ENCODE data around the gene PPIC. TPM values are rescaled to one million over a fixed set of nuclear protein-coding genes. Genes with fewer than 3 reads are reported as not detected.

The PPIC gene
- total RNA-seq, 2 donors from 2014 or later: 11.5 to 20.9 TPM

DNA sequence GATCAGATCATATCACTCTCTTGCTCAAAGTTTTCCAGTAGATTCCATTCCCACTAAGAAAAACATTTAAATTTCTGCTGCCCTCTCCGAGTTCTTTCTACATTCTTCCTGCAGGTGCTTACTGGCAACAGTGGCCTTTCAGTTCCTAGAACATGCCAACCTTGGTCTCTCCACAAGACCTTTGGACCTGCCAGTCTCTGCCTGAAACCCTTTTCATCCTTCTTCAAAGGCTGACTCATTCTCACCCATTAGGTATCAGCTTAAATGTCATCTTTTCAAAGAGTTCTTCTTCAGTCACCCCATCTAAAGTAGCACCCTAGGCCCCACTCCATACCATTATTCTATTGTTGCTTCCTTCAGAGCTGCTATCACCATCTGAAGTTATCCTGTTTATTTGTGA is 21.8 kb downstream of the PPIC start:
- no peak for DNase-seq (ENCODE audit: low spot score)
- WGBS: 76% methylated on average over 1 of the region's 1 CpG
- Histone ChIP-seq H3K27ac (no peak overlapping the region), H3K4me3 (no peak overlapping the region), H3K36me3 (no peaks in the 10 kb centered on the region), H3K9me3 (no peaks in the 10 kb centered on the region), H3K27me3 (replicated peaks; ENCODE audit: insufficient read depth) (no peaks in the 10 kb centered on the region), H3K4me1 (replicated peaks) (no peaks in the 10 kb centered on the region)
- intact Hi-C loops (cut with DNase I): no loop called here
- TF ChIP-seq, protein P1, sequence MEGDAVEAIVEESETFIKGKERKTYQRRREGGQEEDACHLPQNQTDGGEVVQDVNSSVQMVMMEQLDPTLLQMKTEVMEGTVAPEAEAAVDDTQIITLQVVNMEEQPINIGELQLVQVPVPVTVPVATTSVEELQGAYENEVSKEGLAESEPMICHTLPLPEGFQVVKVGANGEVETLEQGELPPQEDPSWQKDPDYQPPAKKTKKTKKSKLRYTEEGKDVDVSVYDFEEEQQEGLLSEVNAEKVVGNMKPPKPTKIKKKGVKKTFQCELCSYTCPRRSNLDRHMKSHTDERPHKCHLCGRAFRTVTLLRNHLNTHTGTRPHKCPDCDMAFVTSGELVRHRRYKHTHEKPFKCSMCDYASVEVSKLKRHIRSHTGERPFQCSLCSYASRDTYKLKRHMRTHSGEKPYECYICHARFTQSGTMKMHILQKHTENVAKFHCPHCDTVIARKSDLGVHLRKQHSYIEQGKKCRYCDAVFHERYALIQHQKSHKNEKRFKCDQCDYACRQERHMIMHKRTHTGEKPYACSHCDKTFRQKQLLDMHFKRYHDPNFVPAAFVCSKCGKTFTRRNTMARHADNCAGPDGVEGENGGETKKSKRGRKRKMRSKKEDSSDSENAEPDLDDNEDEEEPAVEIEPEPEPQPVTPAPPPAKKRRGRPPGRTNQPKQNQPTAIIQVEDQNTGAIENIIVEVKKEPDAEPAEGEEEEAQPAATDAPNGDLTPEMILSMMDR (IDR thresholded peaks at IDR 0.05): no peak
- no peak for TF ChIP-seq POLR2A (IDR thresholded peaks at IDR 0.05)
- TF ChIP-seq POLR2AphosphoS5 (IDR thresholded peaks at IDR 0.05): no peak

DNA sequence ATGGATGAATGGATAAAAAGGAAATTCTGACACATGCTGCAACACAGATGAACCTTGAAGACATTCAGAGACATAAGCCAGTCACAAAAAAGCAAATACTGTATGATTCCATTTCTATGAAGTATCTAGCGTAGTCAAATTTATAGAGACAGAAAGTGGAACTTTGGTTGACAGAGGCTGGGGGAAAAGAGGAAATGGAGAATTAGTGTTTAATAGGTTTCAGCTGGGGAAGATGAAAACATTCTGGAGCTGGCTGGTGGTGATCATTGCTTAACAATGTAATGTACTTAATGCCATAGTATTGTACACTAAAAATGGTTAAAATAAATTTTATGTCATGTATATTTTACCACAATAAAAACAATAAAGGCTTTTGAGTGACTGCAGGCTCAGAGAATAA is 24.2 kb downstream of the PPIC start:
- WGBS: 89% methylated on average over 1 of the region's 1 CpG
- Histone ChIP-seq H3K9me3 (no peaks in the 10 kb centered on the region), H3K27ac (no peak overlapping the region), H3K27me3 (replicated peaks; ENCODE audit: insufficient read depth) (no peaks in the 10 kb centered on the region), H3K36me3 (no peaks in the 10 kb centered on the region), H3K4me1 (replicated peaks) (no peaks in the 10 kb centered on the region), H3K4me3 (no peak overlapping the region)
- DNase-seq (ENCODE audit: low spot score): no peak
- intact Hi-C loops (cut with DNase I): no loop called here
- TF ChIP-seq, protein P1 (IDR thresholded peaks at IDR 0.05): no peak
- TF ChIP-seq POLR2A (IDR thresholded peaks at IDR 0.05) (no peak), POLR2AphosphoS5 (IDR thresholded peaks at IDR 0.05) (no peak)

DNA sequence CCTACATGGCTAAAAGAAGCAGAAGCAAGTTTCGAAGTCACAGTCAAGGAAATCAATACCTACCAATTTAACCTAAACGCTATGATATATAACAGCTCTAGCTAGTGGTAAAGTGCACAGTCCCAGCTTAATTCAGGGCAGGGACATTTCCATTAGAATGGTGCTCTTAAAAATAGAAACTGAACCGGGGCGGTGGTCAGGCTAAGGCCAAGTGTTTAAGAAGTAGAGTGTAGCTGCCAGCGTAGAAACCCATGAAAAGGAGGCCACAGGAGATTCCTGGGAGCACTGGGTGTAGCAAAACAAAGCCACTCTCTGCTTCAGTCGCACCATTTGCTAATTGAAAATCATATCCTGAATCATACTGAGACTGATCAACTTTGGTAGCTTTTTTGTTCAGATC is 28.8 kb downstream of the PPIC start:
- WGBS: 95% methylated on average over 6 of the region's 6 CpGs
- Histone ChIP-seq H3K27me3 (replicated peaks; ENCODE audit: insufficient read depth) (no peaks in the 10 kb centered on the region), H3K4me1 (replicated peaks) (no peaks in the 10 kb centered on the region), H3K36me3 (no peaks in the 10 kb centered on the region), H3K27ac (no peak overlapping the region), H3K4me3 (no peak overlapping the region), H3K9me3 (no peaks in the 10 kb centered on the region)
- TF ChIP-seq POLR2A (IDR thresholded peaks at IDR 0.05) (no peak), POLR2AphosphoS5 (IDR thresholded peaks at IDR 0.05) (no peak)
- TF ChIP-seq, protein P1 (IDR thresholded peaks at IDR 0.05): no peak
- DNase-seq (ENCODE audit: low spot score): no peak
- intact Hi-C loops (cut with DNase I): no loop called here

DNA sequence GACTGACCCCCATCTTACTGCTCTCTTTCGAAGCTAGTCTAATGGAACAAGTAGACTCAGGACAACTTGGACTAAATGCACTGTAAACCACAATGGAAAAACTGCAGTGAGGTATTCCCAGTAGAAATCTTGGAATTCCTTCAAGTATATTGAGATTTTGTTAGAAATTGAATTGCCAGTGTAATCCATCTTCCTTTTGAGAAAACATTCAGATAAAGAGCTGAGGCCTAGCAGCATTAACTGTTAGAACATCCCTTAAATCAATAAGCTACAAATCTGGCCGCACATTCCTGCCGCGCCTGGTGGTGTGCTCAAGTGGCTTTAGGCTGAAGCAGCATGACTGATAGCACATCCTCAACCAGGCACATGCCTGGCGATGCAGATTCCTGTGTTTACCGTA is 29.3 kb downstream of the PPIC start:
- Histone ChIP-seq H3K4me3 (no peak overlapping the region), H3K9me3 (no peaks in the 10 kb centered on the region), H3K27me3 (replicated peaks; ENCODE audit: insufficient read depth) (no peaks in the 10 kb centered on the region), H3K4me1 (replicated peaks) (no peaks in the 10 kb centered on the region), H3K36me3 (no peaks in the 10 kb centered on the region), H3K27ac (no peak overlapping the region)
- intact Hi-C loops (cut with DNase I): no loop called here
- DNase-seq (ENCODE audit: low spot score): no peak
- WGBS: 94% methylated on average over 6 of the region's 6 CpGs
- TF ChIP-seq POLR2A (IDR thresholded peaks at IDR 0.05): no peak
- no peak for TF ChIP-seq POLR2AphosphoS5 (IDR thresholded peaks at IDR 0.05)
- TF ChIP-seq, protein P1 (IDR thresholded peaks at IDR 0.05): no peak

DNA sequence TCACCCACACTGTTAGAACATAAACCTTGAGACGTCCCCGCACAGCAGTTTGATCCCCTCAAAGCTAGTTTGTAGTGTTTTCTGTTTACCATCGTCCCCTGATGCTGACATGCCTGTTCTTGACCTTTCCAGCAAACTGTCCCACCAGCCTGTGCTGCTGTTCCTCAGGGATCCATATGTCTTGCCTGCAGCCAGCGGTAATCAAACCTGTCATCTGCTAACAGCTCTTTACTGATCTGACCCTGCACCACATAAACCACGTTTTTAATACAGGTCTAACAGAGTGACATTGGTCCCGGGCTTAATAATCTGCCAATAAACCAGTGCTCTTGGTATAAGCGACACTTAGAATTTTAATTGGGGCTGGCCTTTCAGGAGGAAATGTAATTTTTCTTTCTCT is 34.7 kb downstream of the PPIC start:
- H3K4me1 ChIP-seq (replicated peaks): no peaks in the 10 kb centered on the region
- H3K36me3 ChIP-seq: no peaks in the 10 kb centered on the region
- intact Hi-C loops (cut with DNase I): no loop called here
- H3K9me3 ChIP-seq: no peaks in the 10 kb centered on the region
- 76% methylated on average over 7 of the region's 7 CpGs for WGBS
- no peak for TF ChIP-seq POLR2AphosphoS5 (IDR thresholded peaks at IDR 0.05)
- TF ChIP-seq, protein P1 (IDR thresholded peaks at IDR 0.05): no peak
- TF ChIP-seq POLR2A (IDR thresholded peaks at IDR 0.05): no peak
- H3K4me3 ChIP-seq: no peak overlapping the region
- DNase-seq (ENCODE audit: low spot score): no peak
- no peak overlapping the region for H3K27ac ChIP-seq
- no peaks in the 10 kb centered on the region for H3K27me3 ChIP-seq (replicated peaks; ENCODE audit: insufficient read depth)

Measured in prostate gland (tissue), 2 donors.